ENCODE measurements around the gene RPP40. TPM values are rescaled to one million over a fixed set of nuclear protein-coding genes. Genes with fewer than 3 reads are reported as not detected.
"Not testable (repeated sequence)": the region's sequence is repeated elsewhere in the genome, so short reads cannot be mapped to it uniquely, and the experiment has no call there.

RPP40 gene
- total and polyA plus RNA-seq, 4 donors = 4.4 to 8.5 (median 7.0) TPM

DNA sequence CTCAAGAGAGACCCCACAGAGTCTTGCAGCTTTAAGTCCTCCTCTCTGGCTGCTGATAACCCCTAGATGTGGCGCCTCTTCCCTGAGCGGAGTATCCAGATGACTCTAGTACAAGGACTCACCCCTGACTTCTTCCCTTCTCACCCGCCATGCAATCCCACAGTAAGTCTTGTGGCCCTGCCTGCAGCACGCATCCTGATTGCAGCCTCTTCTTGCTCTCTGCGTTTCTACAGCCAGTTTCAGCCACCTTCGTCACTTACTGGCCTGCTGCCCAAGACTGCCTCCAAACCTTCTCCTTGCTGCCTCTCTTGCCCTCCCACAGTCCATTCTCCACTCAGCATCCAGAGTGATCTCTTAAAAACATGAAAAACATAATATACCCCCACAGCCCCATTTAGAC, 2.4 kb upstream of the RPP40 start:
- Histone ChIP-seq H3K36me3 (ENCODE audit: control insufficient read depth in 4 of 4, insufficient read depth in 4 of 4, low read length in 4 of 4) (peaks cover 0 to 5% (median 0%) of the 10 kb centered on the region in 4 donors), H3K27ac (ENCODE audit: low read depth in 1 of 2, low read length in 1 of 2) (no peak overlapping the region), H3K9me3 (ENCODE audit: control insufficient read depth in 4 of 4, insufficient read depth in 3 of 4, low read length in 3 of 4) (no peaks in the 10 kb centered on the region), H3K4me1 (ENCODE audit: control insufficient read depth in 5 of 5, insufficient read depth in 5 of 5, low read length in 5 of 5) (peaks cover 0 to 11% (median 0%) of the 10 kb centered on the region in 5 donors), H3K9ac (ENCODE audit: insufficient read depth in 1 of 2, low read length in 2 of 2) (no peak overlapping the region), H3K4me3 (no peak overlapping the region), H3K27me3 (ENCODE audit: control insufficient read depth in 3 of 3, insufficient read depth in 3 of 3, low read length in 2 of 3) (no peaks in the 10 kb centered on the region)
- 90 to 94% methylated on average over 6 of the region's 6 CpGs for WGBS, 2 donors
- TF ChIP-seq CTCF (IDR thresholded peaks at IDR 0.05; ENCODE audit: control extremely low read depth, extremely low read depth) = no peak
- DNase-seq = peak; percentile 60 to 79 (median 70)
- no peak for ATAC-seq (ENCODE audit: insufficient read depth, low FRiP score)

DNA sequence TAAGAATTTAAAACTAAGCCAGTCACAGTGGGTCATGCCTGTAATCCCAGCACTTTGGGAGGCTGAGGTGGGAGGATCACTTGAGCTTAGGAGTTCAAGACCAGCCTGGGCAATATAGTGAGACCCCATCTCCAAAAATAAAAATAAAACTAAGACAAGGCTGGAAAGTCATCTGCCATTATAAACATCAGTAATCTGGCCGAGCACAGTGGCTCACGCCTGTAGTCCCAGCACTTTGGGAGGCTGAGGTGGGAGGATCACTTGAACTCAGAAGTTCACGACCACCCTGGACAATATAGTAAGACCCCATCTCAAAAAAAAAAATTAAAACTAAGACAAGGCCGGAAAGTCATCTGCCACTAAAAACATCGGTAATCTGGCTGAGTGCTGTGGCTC, 1.2 kb upstream of the RPP40 start:
- not testable (repeated sequence) for H3K27ac ChIP-seq (ENCODE audit: low read depth in 1 of 2, low read length in 1 of 2); H3K9ac ChIP-seq (ENCODE audit: insufficient read depth in 1 of 2, low read length in 2 of 2); ATAC-seq (ENCODE audit: insufficient read depth, low FRiP score); H3K4me3 ChIP-seq; H3K9me3 ChIP-seq (ENCODE audit: control insufficient read depth in 4 of 4, insufficient read depth in 3 of 4, low read length in 3 of 4); H3K27me3 ChIP-seq (ENCODE audit: control insufficient read depth in 3 of 3, insufficient read depth in 3 of 3, low read length in 2 of 3); DNase-seq; H3K36me3 ChIP-seq (ENCODE audit: control insufficient read depth in 4 of 4, insufficient read depth in 4 of 4, low read length in 4 of 4)
- peaks cover 0 to 11% (median 0%) of the 10 kb centered on the region in 5 donors for H3K4me1 ChIP-seq (ENCODE audit: control insufficient read depth in 5 of 5, insufficient read depth in 5 of 5, low read length in 5 of 5)
- 96 to 99% methylated on average over 5 of the region's 5 CpGs for whole genome bisulfite sequencing, 2 donors

DNA sequence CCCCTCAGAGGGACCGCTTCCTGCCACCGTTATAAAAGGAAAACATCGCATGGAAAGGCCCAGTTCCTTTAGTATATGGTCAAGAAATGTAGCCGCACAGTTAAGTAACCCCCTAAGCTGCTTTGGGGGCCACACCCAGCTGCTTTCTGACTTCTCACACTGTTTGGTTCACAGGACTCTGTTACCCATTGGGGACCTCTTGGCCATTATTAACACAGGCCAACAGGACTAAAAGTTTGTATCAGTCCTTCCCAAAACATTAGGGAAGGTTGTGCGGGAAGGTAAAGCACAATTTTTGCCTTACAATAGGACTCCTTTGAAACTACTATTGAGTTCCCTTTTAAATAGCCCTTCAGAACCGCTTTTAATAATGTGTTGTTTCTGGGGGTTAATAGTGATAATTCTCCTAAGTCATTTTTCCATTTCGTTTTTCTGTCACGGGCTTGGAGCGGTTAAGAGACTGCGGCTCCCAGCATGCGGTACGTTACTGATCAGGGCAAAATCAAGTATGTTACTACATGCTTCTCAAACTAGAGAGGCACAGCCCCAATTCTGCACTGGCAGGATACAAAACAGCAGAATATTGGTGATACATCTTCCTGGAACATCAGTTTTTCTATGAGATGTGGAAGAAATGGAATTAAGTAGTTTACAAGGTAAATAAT, 668 bp upstream of the RPP40 start:
- WGBS, 2 donors = 59 to 61% methylated on average over 12 of the region's 12 CpGs
- DNase-seq = no peak
- Histone ChIP-seq H3K4me1 (ENCODE audit: control insufficient read depth in 5 of 5, insufficient read depth in 5 of 5, low read length in 5 of 5) (peaks cover 0 to 11% (median 0%) of the 10 kb centered on the region in 5 donors), H3K9me3 (ENCODE audit: control insufficient read depth in 4 of 4, insufficient read depth in 3 of 4, low read length in 3 of 4) (no peaks in the 10 kb centered on the region), H3K36me3 (ENCODE audit: control insufficient read depth in 4 of 4, insufficient read depth in 4 of 4, low read length in 4 of 4) (peaks cover 0 to 5% (median 0%) of the 10 kb centered on the region in 4 donors), H3K27ac (ENCODE audit: low read depth in 1 of 2, low read length in 1 of 2) (peak overlapping the region; percentile 80 to 95), H3K27me3 (ENCODE audit: control insufficient read depth in 3 of 3, insufficient read depth in 3 of 3, low read length in 2 of 3) (no peaks in the 10 kb centered on the region), H3K4me3 (peak overlapping the region; percentile 52), H3K9ac (ENCODE audit: insufficient read depth in 1 of 2, low read length in 2 of 2) (peak overlapping the region in 1 of 2 donors; percentile 82)
- no peak for TF ChIP-seq CTCF (IDR thresholded peaks at IDR 0.05; ENCODE audit: control extremely low read depth, extremely low read depth)
- no peak for ATAC-seq (ENCODE audit: insufficient read depth, low FRiP score)

DNA sequence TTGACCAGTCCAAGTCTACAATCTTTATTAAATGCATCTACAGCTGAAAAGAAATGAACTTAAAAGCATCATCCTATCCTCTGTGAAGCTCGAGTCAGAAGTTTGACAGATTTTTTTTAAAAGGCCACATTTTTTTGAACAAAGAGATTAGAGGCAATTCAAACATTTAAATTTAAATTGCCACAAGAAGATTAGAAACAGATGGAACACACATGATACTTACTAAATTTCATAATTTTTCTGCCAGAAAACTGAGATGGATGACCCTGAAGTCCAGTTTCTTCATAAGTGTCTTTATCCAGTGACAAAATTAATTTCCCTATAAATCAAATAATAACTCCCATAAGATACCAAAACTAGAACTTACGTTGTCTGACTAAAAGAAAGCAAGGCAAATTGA, 4.3 kb downstream of the RPP40 start:
- Histone ChIP-seq H3K36me3 (ENCODE audit: control insufficient read depth in 4 of 4, insufficient read depth in 4 of 4, low read length in 4 of 4) (peaks cover 0 to 14% (median 6%) of the 10 kb centered on the region in 4 donors), H3K27me3 (ENCODE audit: control insufficient read depth in 3 of 3, insufficient read depth in 3 of 3, low read length in 2 of 3) (no peaks in the 10 kb centered on the region), H3K4me3 (no peak overlapping the region), H3K27ac (ENCODE audit: low read depth in 1 of 2, low read length in 1 of 2) (no peak overlapping the region), H3K9ac (ENCODE audit: insufficient read depth in 1 of 2, low read length in 2 of 2) (no peak overlapping the region), H3K4me1 (ENCODE audit: control insufficient read depth in 5 of 5, insufficient read depth in 5 of 5, low read length in 5 of 5) (peaks cover 0 to 6% (median 0%) of the 10 kb centered on the region in 5 donors), H3K9me3 (ENCODE audit: control insufficient read depth in 4 of 4, insufficient read depth in 3 of 4, low read length in 3 of 4) (no peaks in the 10 kb centered on the region)
- DNase-seq (no peak), ATAC-seq (ENCODE audit: insufficient read depth, low FRiP score) (no peak)
- TF ChIP-seq CTCF (IDR thresholded peaks at IDR 0.05; ENCODE audit: control extremely low read depth, extremely low read depth) = no peak
- WGBS, 2 donors = 46 to 93% methylated on average over 2 of the region's 2 CpGs

All from lung (tissue), 12 donors.